Suprapubic skin (tissue), 4 donors: Measurements from ENCODE around the gene ITSN2. TPM values are rescaled to one million over a fixed set of nuclear protein-coding genes. Genes with fewer than 3 reads are reported as not detected.

ENCODE experiments used
- DNase-seq, 2 donors: peaks; one replicate each; pipeline ENCODE4 v3.0.0-alpha.2; 2019; ENCODE audit warnings: low spot score in 2 of 2
- H3K27ac ChIP-seq: fragments of 200-600 bp; sonication (generic); one replicate; pipeline ENCODE4 v1.5.1; 2019
- H3K27me3 ChIP-seq: fragments of 200-600 bp; sonication (generic); one replicate; pipeline ENCODE4 v1.5.1; 2019
- H3K36me3 ChIP-seq: fragments of 200-600 bp; sonication (generic); one replicate; pipeline ENCODE4 v1.5.1; 2019
- H3K4me1 ChIP-seq: fragments of 200-600 bp; sonication (generic); one replicate; pipeline ENCODE4 v1.5.1; 2019
- H3K4me3 ChIP-seq: fragments of 200-600 bp; sonication (generic); one replicate; pipeline ENCODE4 v1.5.1; 2019; ENCODE audit warnings: mild to moderate bottlenecking
- H3K9me3 ChIP-seq: fragments of 200-600 bp; sonication (generic); one replicate; pipeline ENCODE4 v1.5.1; 2019
- CTCF ChIP-seq, 2 donors: fragments of 200-600 bp in 1 of 2; fragments of 450-650 bp in 1 of 2; sonication (generic) in 1 of 2; IDR thresholded peaks; one replicate each; pipeline ENCODE4 v1.5.1; 2016 to 2019; ENCODE audit warnings: antibody characterized with exemption in 2 of 2, mild to moderate bottlenecking in 1 of 2, moderate library complexity in 1 of 2
- EP300 ChIP-seq: sonication (generic); formaldehyde crosslinking; IDR thresholded peaks from one replicate; pipeline ENCODE4 v1.6.1; 2017; ENCODE audit warnings: antibody characterized with exemption
- POLR2A ChIP-seq, 2 donors: fragments of 450-650 bp; IDR thresholded peaks; one replicate each; pipeline ENCODE4 v1.6.1; 2017; ENCODE audit warnings: antibody characterized with exemption in 2 of 2, mild to moderate bottlenecking in 2 of 2, moderate library complexity in 2 of 2
- POLR2AphosphoS5 ChIP-seq, 3 donors: sonication (generic); formaldehyde crosslinking; IDR thresholded peaks; one replicate each; pipeline ENCODE4 v1.6.1; 2017; ENCODE audit warnings: antibody characterized with exemption in 3 of 3
- WGBS: methylation state at CpG from one replicate; pipeline ENCODE4 v1.1.5; 2018; 5-methylcytosine and 5-hydroxymethylcytosine counted together
- total RNA-seq, 4 donors: library from RNA; depleted of rRNA; stranded (reverse); fragments of >200 nt; gene quantifications; one replicate each; pipeline ENCODE4 v1.1.0, GENCODE V29; 2016

ITSN2 gene
- total RNA-seq, 4 donors from 2014 or later, result 65.8 to 92.6 (median 69.7) TPM

GRCh38 chr2:24402242-24403097 is 42.1 kb upstream of the ITSN2 start:
- 36% methylated on average over 21 of the region's 38 CpGs for WGBS
- DNase-seq, result no peak
- Histone ChIP-seq H3K27me3 (peaks cover 9% of the 10 kb centered on the region), H3K27ac (no peak overlapping the region), H3K4me1 (peaks cover 5% of the 10 kb centered on the region), H3K9me3 (no peaks in the 10 kb centered on the region), H3K4me3 (peak overlapping the region; percentile 36), H3K36me3 (no peaks in the 10 kb centered on the region)
- TF ChIP-seq EP300, result no peak
- no peak for TF ChIP-seq POLR2A (IDR thresholded peaks at IDR 0.05)
- no peak for TF ChIP-seq CTCF (IDR thresholded peaks at IDR 0.05)
- no peak for TF ChIP-seq POLR2AphosphoS5 (IDR thresholded peaks at IDR 0.05)

GRCh38 chr2:24400207-24400907 is 40.0 kb upstream of the ITSN2 start:
- no peak overlapping the region for H3K27ac ChIP-seq
- H3K27me3 ChIP-seq, result peaks cover 9% of the 10 kb centered on the region
- H3K4me3 ChIP-seq, result no peak overlapping the region
- DNase-seq, result no peak
- no peak for TF ChIP-seq POLR2AphosphoS5 (IDR thresholded peaks at IDR 0.05)
- TF ChIP-seq POLR2A (IDR thresholded peaks at IDR 0.05), result no peak
- no peak for TF ChIP-seq EP300
- TF ChIP-seq CTCF (IDR thresholded peaks at IDR 0.05), result no peak
- H3K9me3 ChIP-seq, result no peaks in the 10 kb centered on the region
- H3K36me3 ChIP-seq, result no peaks in the 10 kb centered on the region
- peaks cover 5% of the 10 kb centered on the region for H3K4me1 ChIP-seq
- 78% methylated on average over 18 of the region's 18 CpGs for WGBS

- no peak for TF ChIP-seq POLR2A (IDR thresholded peaks at IDR 0.05)
- WGBS, result 61% methylated on average over 10 of the region's 10 CpGs
- H3K36me3 ChIP-seq, result no peaks in the 10 kb centered on the region
- H3K27me3 ChIP-seq, result peaks cover 9% of the 10 kb centered on the region
- no peak overlapping the region for H3K4me3 ChIP-seq
- H3K4me1 ChIP-seq, result peaks cover 5% of the 10 kb centered on the region
- H3K27ac ChIP-seq, result no peak overlapping the region
- no peak for DNase-seq
- H3K9me3 ChIP-seq, result no peaks in the 10 kb centered on the region
Observed at GRCh38 chr2:24399434-24400206, 39.3 kb upstream of the ITSN2 start.

DNA sequence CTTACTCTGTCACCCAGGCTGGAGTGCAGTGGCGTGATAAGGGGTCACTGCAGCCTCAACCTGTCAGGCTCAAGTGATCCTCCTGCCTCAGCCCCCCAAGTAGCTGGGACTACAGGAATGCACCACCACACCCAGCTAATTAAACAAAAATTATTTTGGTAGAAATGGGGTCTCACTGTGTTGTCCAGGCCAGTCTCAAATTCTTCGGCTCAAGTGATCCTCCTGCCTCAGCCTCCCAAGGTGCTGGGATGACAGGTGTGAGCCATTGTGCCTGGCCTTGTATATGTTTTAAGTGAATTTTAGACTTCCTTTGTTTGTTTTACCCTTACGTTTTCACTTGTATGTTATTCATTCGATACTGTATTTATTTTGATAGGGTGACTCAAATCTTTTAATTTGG is 34.7 kb upstream of the ITSN2 start:
- Histone ChIP-seq H3K4me3 (no peak overlapping the region), H3K27me3 (no peaks in the 10 kb centered on the region), H3K27ac (no peak overlapping the region), H3K36me3 (no peaks in the 10 kb centered on the region), H3K4me1 (no peaks in the 10 kb centered on the region), H3K9me3 (no peaks in the 10 kb centered on the region)
- WGBS, result 87% methylated on average over 4 of the region's 4 CpGs
- TF ChIP-seq POLR2A (IDR thresholded peaks at IDR 0.05), result no peak
- TF ChIP-seq CTCF (IDR thresholded peaks at IDR 0.05), result no peak
- TF ChIP-seq POLR2AphosphoS5 (IDR thresholded peaks at IDR 0.05), result no peak
- TF ChIP-seq EP300, result no peak
- DNase-seq, result no peak

DNA sequence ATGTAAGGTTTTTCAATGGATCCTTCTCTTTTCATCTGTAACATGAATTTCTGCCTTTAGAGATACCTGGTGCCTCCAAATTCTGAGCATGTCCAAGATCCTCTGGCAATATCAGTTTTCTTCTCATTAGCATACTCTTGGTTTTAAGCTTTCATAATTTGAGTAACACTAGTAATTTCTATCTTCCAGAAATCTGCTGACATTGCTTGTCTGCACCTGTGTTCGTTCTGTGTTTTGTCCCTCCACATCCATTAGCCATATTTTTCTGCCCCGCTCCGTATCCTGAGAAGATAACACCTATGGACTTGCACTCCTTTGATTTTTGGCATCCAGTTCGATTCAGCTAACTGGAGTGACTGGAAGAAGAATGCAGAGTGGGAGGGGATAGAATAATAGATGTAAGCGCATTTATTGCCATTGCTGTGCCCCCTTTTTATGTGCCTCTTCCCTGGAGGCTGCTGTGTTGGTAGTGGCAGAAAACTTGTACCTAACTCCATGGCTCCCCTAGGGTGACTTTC is 32.3 kb upstream of the ITSN2 start:
- 75% methylated on average over 5 of the region's 5 CpGs for WGBS
- no peak for DNase-seq
- TF ChIP-seq EP300 (no peak), CTCF (IDR thresholded peaks at IDR 0.05) (no peak), POLR2A (IDR thresholded peaks at IDR 0.05) (no peak), POLR2AphosphoS5 (IDR thresholded peaks at IDR 0.05) (no peak)
- no peak overlapping the region for H3K27ac ChIP-seq
- H3K9me3 ChIP-seq, result no peaks in the 10 kb centered on the region
- no peaks in the 10 kb centered on the region for H3K4me1 ChIP-seq
- no peaks in the 10 kb centered on the region for H3K27me3 ChIP-seq
- H3K4me3 ChIP-seq, result no peak overlapping the region
- no peaks in the 10 kb centered on the region for H3K36me3 ChIP-seq
